Kasumi-1 (cell line): ENCODE results near the gene ID3.
"Not testable (repeated sequence)": the region's sequence is repeated elsewhere in the genome, so short reads cannot be mapped to it uniquely, and the experiment has no call there.

ENCODE experiments used
- DNase-seq, 2 experiments: peaks; one replicate each; lab custom pipeline; 2025; lab: John Stamatoyannopoulos, UW

ID3 gene

GRCh38 chr1:23589585-23589986 lies 30.3 kb upstream of the ID3 start:
- DNase-seq, result no peak

- no peak for DNase-seq
These were observed 29.6 kb upstream of the ID3 start for GRCh38 chr1:23588749-23589548.

- no peak for DNase-seq
These were observed 26.2 kb upstream of the ID3 start for GRCh38 chr1:23585321-23586022.

GRCh38 chr1:23583727-23584126 lies 24.4 kb upstream of the ID3 start:
- DNase-seq, result not testable (repeated sequence)

GRCh38 chr1:23582820-23583219 lies 23.5 kb upstream of the ID3 start:
- DNase-seq, result no peak

GRCh38 chr1:23581219-23581618 lies 21.9 kb upstream of the ID3 start:
- DNase-seq, result no peak

- no peak for DNase-seq
These were observed 19.7 kb upstream of the ID3 start for GRCh38 chr1:23578997-23579363.

- no peak for DNase-seq
These were observed 19.2 kb upstream of the ID3 start for GRCh38 chr1:23578311-23578996.

- no peak for DNase-seq
These were observed 18.0 kb upstream of the ID3 start for GRCh38 chr1:23577056-23578004.

GRCh38 chr1:23576338-23577055 lies 17.2 kb upstream of the ID3 start:
- DNase-seq, result no peak

- no peak for DNase-seq
These were observed 16.0 kb upstream of the ID3 start for GRCh38 chr1:23575226-23575810.

- DNase-seq, result no peak
These were observed 15.0 kb upstream of the ID3 start for GRCh38 chr1:23574265-23574754.

- DNase-seq, result no peak
These were observed 14.4 kb upstream of the ID3 start for GRCh38 chr1:23573574-23574182.

- DNase-seq, result no peak
These were observed 12.2 kb upstream of the ID3 start for GRCh38 chr1:23571465-23571864.

- DNase-seq, result no peak
These were observed 10.8 kb upstream of the ID3 start for GRCh38 chr1:23570001-23570691.

GRCh38 chr1:23568608-23569383 lies 9.5 kb upstream of the ID3 start:
- no peak for DNase-seq

GRCh38 chr1:23567996-23568607 lies 8.8 kb upstream of the ID3 start:
- no peak for DNase-seq

GRCh38 chr1:23567629-23567995 lies 8.3 kb upstream of the ID3 start:
- DNase-seq, result no peak
